HEK293 (cell line): Measurements from ENCODE around the gene TAS2R4.

ENCODE experiments used
- CTCF ChIP-seq: fragments of 450-650 bp; formaldehyde crosslinking; IDR thresholded peaks from 2 replicates; pipeline ENCODE4 v1.5.1; 2016; ENCODE audit warnings: missing biosample characterization, missing genetic modification characterization
- ELK4 ChIP-seq: IDR thresholded peaks from 2 replicates; pipeline ENCODE4 v1.6.1; 2011; ENCODE audit warnings: mild to moderate bottlenecking, low read depth, low read length, borderline replicate concordance
- FEZF1 ChIP-seq: fragments of 450-650 bp; formaldehyde crosslinking; IDR thresholded peaks from 2 replicates; pipeline ENCODE4 v1.5.1; 2016; ENCODE audit warnings: missing biosample characterization, missing genetic modification characterization
- GLI2 ChIP-seq: fragments of 450-650 bp; formaldehyde crosslinking; IDR thresholded peaks from 2 replicates; pipeline ENCODE4; 2017; ENCODE audit warnings: missing biosample characterization, missing genetic modification characterization, low read depth, borderline replicate concordance
- REST ChIP-seq: fragments of 450-650 bp; formaldehyde crosslinking; IDR thresholded peaks from 2 replicates; pipeline ENCODE4 v1.5.1; 2016; ENCODE audit warnings: missing biosample characterization, missing genetic modification characterization
- ZBTB17 ChIP-seq: fragments of 450-650 bp; formaldehyde crosslinking; IDR thresholded peaks from 2 replicates; pipeline ENCODE4 v1.5.1; 2016; ENCODE audit warnings: missing biosample characterization, missing genetic modification characterization
- ZBTB26 ChIP-seq: fragments of 450-650 bp; formaldehyde crosslinking; optimal IDR thresholded peaks from 2 replicates; pipeline ENCODE3; 2016; ENCODE audit warnings: missing biosample characterization, mild to moderate bottlenecking, missing genetic modification characterization
- ZBTB6 ChIP-seq: fragments of 450-650 bp; formaldehyde crosslinking; IDR thresholded peaks from 2 replicates; pipeline ENCODE4 v1.5.1; 2017; ENCODE audit warnings: missing biosample characterization, missing genetic modification characterization
- ZNF146 ChIP-seq: fragments of 450-650 bp; formaldehyde crosslinking; IDR thresholded peaks from 2 replicates; pipeline ENCODE4 v1.5.1; 2016; ENCODE audit warnings: missing biosample characterization, missing genetic modification characterization
- ZNF214 ChIP-seq: fragments of 450-650 bp; formaldehyde crosslinking; IDR thresholded peaks from 2 replicates; pipeline ENCODE4 v1.5.1; 2017; ENCODE audit warnings: missing biosample characterization, mild to moderate bottlenecking, missing genetic modification characterization, borderline replicate concordance
- ZNF223 ChIP-seq: fragments of 450-650 bp; formaldehyde crosslinking; IDR thresholded peaks from 2 replicates; pipeline ENCODE4 v1.5.1; 2016; ENCODE audit warnings: missing biosample characterization, missing genetic modification characterization
- ZNF292 ChIP-seq: fragments of 450-650 bp; formaldehyde crosslinking; IDR thresholded peaks from 2 replicates; pipeline ENCODE4 v1.5.1; 2016; ENCODE audit warnings: low read depth, missing biosample characterization, missing genetic modification characterization, borderline replicate concordance
- ZNF341 ChIP-seq: fragments of 450-650 bp; formaldehyde crosslinking; IDR thresholded peaks from 2 replicates; pipeline ENCODE4; 2016; ENCODE audit warnings: low read depth, missing biosample characterization, missing genetic modification characterization
- ZNF423 ChIP-seq: fragments of 450-650 bp; formaldehyde crosslinking; IDR thresholded peaks from 2 replicates; pipeline ENCODE4 v1.5.1; 2016; ENCODE audit warnings: missing biosample characterization, missing genetic modification characterization
- ZNF426 ChIP-seq: fragments of 450-650 bp; formaldehyde crosslinking; IDR thresholded peaks from 2 replicates; pipeline ENCODE4 v1.5.1; 2017; ENCODE audit warnings: missing biosample characterization, missing genetic modification characterization, mild to moderate bottlenecking, inconsistent platforms, moderate library complexity
- ZNF48 ChIP-seq: fragments of 450-650 bp; formaldehyde crosslinking; IDR thresholded peaks from 2 replicates; pipeline ENCODE4 v1.5.1; 2016; ENCODE audit warnings: missing biosample characterization, missing genetic modification characterization
- ZNF488 ChIP-seq: fragments of 450-650 bp; formaldehyde crosslinking; IDR thresholded peaks from 2 replicates; pipeline ENCODE4 v1.5.1; 2016; ENCODE audit warnings: missing biosample characterization, missing genetic modification characterization
- ZNF521 ChIP-seq: fragments of 450-650 bp; formaldehyde crosslinking; IDR thresholded peaks from 2 replicates; pipeline ENCODE4 v1.5.1; 2017; ENCODE audit warnings: missing biosample characterization, mild to moderate bottlenecking, missing genetic modification characterization
- ZNF549 ChIP-seq: fragments of 450-650 bp; IDR thresholded peaks from 2 replicates; pipeline ENCODE4 v1.5.1; 2018; ENCODE audit warnings: missing biosample characterization, missing genetic modification characterization, mild to moderate bottlenecking, inconsistent platforms, moderate library complexity
- ZNF785 ChIP-seq: fragments of 450-650 bp; formaldehyde crosslinking; IDR thresholded peaks from 2 replicates; pipeline ENCODE4 v1.5.1; 2016; ENCODE audit warnings: missing biosample characterization, missing genetic modification characterization
- ZSCAN4 ChIP-seq: fragments of 450-650 bp; formaldehyde crosslinking; IDR thresholded peaks from 2 replicates; pipeline ENCODE4 v1.5.1; 2017; ENCODE audit warnings: missing biosample characterization, missing genetic modification characterization
- ZXDB ChIP-seq: fragments of 450-650 bp; formaldehyde crosslinking; IDR thresholded peaks from 2 replicates; pipeline ENCODE4 v1.5.1; 2016; ENCODE audit warnings: missing biosample characterization, missing genetic modification characterization

TAS2R4 gene

GRCh38 chr7:141737836-141738591, 38.5 kb upstream of the TAS2R4 start, which contains the start of gene SSBP1 (continued):
- peak; percentile 29; the same call in 1 of the 2 replicates for TF ChIP-seq REST (tag by site-specific recombination)
- no peak for TF ChIP-seq ZNF785 (tag by site-specific recombination)
- no peak for TF ChIP-seq ZNF426 (tag by site-specific recombination)
- TF ChIP-seq ZBTB17 = peak; percentile 97
- TF ChIP-seq ZSCAN4 (tag by site-specific recombination) = peak; percentile 49
- TF ChIP-seq FEZF1 (tag by site-specific recombination) = no peak
- no peak; the same call in 1 of the 2 replicates for TF ChIP-seq ZNF214 (tag by site-specific recombination)
- no peak for TF ChIP-seq ELK4
- peak; percentile 94 for TF ChIP-seq ZXDB (tag by site-specific recombination)
- 0 out of 2 replicates have a peak, but pooled peaks have one; percentile 2 for TF ChIP-seq ZNF341 (tag by site-specific recombination)
- TF ChIP-seq ZBTB6 (tag by site-specific recombination) = peak; percentile 36; the same call in 1 of the 2 replicates
- peak; percentile 67 for TF ChIP-seq ZNF146 (tag by site-specific recombination)
- TF ChIP-seq ZNF292 (tag by site-specific recombination) = no peak
- no peak for TF ChIP-seq ZNF488 (tag by site-specific recombination)
- no peak for TF ChIP-seq ZNF223 (tag by site-specific recombination)
- TF ChIP-seq ZNF48 (tag by site-specific recombination) = no peak
- TF ChIP-seq CTCF (tag by site-specific recombination) = peak; percentile 95
- no peak for TF ChIP-seq GLI2 (tag by site-specific recombination)
- no peak for TF ChIP-seq ZNF549
- TF ChIP-seq ZBTB26 (tag by site-specific recombination) = peak; percentile 61
- no peak for TF ChIP-seq ZNF423
- no peak for TF ChIP-seq ZNF521 (tag by site-specific recombination)
